ENCODE measurements around the gene SMCO2. TPM values are rescaled to one million over a fixed set of nuclear protein-coding genes. Genes with fewer than 3 reads are reported as not detected.

The SMCO2 gene
- total RNA-seq, 2 donors from 2014 or later, result 0.31 to 1.0 TPM

- no peaks in the 10 kb centered on the region for H3K4me1 ChIP-seq (ENCODE audit: control insufficient read depth, insufficient read depth, low read length)
- H3K27ac ChIP-seq (ENCODE audit: low read depth, low read length), result no peak overlapping the region
- H3K27ac Mint-ChIP-seq, result no peak overlapping the region
- TF ChIP-seq CTCF (conservative IDR thresholded peaks at IDR 0.05), result no peak
- no peaks in the 10 kb centered on the region for H3K27me3 Mint-ChIP-seq (ENCODE audit: insufficient read depth)
- no peaks in the 10 kb centered on the region for H3K36me3 ChIP-seq (ENCODE audit: control insufficient read depth, insufficient read depth, low read length)
- H3K4me3 ChIP-seq (ENCODE audit: low read length), result no peak overlapping the region
- no peak for DNase-seq
- peaks cover 4% of the 10 kb centered on the region for H3K4me1 Mint-ChIP-seq
- H3K9me3 Mint-ChIP-seq, result no peaks in the 10 kb centered on the region
- no peak overlapping the region for H3K9ac ChIP-seq (ENCODE audit: extremely low read depth, low read length, poor library complexity, severe bottlenecking)
- no peaks in the 10 kb centered on the region for H3K27me3 ChIP-seq (ENCODE audit: control insufficient read depth, insufficient read depth, low read length, poor library complexity, severe bottlenecking)
- H3K4me3 Mint-ChIP-seq, result no peak overlapping the region
- no peaks in the 10 kb centered on the region for H3K9me3 ChIP-seq (ENCODE audit: control insufficient read depth, low read length)
- WGBS, 2 experiments (ENCODE audit: insufficient coverage in 1 of 2, insufficient read length in 1 of 2), result 88 to 90% methylated on average over 1 to 5 of the region's 5 CpGs
- no peaks in the 10 kb centered on the region for H3K36me3 Mint-ChIP-seq (ENCODE audit: low read depth)
These were observed 62.3 kb downstream of the SMCO2 start for GRCh38 chr12:27508736-27509431.

GRCh38 chr12:27511031-27511722, 64.6 kb downstream of the SMCO2 start:
- Mint-ChIP-seq H3K27ac (no peak overlapping the region), H3K4me1 (peaks cover 10% of the 10 kb centered on the region), H3K36me3 (ENCODE audit: low read depth) (no peaks in the 10 kb centered on the region), H3K9me3 (no peaks in the 10 kb centered on the region), H3K27me3 (ENCODE audit: insufficient read depth) (no peaks in the 10 kb centered on the region), H3K4me3 (no peak overlapping the region)
- TF ChIP-seq CTCF (conservative IDR thresholded peaks at IDR 0.05), result no peak
- WGBS, 2 experiments (ENCODE audit: insufficient coverage in 1 of 2, insufficient read length in 1 of 2), result 89 to 91% methylated on average over 5 to 6 of the region's 6 CpGs
- Histone ChIP-seq H3K9me3 (ENCODE audit: control insufficient read depth, low read length) (no peaks in the 10 kb centered on the region), H3K4me1 (ENCODE audit: control insufficient read depth, insufficient read depth, low read length) (no peaks in the 10 kb centered on the region), H3K4me3 (ENCODE audit: low read length) (no peak overlapping the region), H3K9ac (ENCODE audit: extremely low read depth, low read length, poor library complexity, severe bottlenecking) (no peak overlapping the region), H3K36me3 (ENCODE audit: control insufficient read depth, insufficient read depth, low read length) (no peaks in the 10 kb centered on the region), H3K27me3 (ENCODE audit: control insufficient read depth, insufficient read depth, low read length, poor library complexity, severe bottlenecking) (no peaks in the 10 kb centered on the region), H3K27ac (ENCODE audit: low read depth, low read length) (no peak overlapping the region)
- no peak for DNase-seq

GRCh38 chr12:27511723-27512045, 65.1 kb downstream of the SMCO2 start:
- H3K4me1 Mint-ChIP-seq, result peaks cover 10% of the 10 kb centered on the region
- H3K27me3 Mint-ChIP-seq (ENCODE audit: insufficient read depth), result no peaks in the 10 kb centered on the region
- H3K4me1 ChIP-seq (ENCODE audit: control insufficient read depth, insufficient read depth, low read length), result no peaks in the 10 kb centered on the region
- H3K27ac ChIP-seq (ENCODE audit: low read depth, low read length), result no peak overlapping the region
- H3K9me3 Mint-ChIP-seq, result no peaks in the 10 kb centered on the region
- WGBS, 2 experiments (ENCODE audit: insufficient coverage in 1 of 2, insufficient read length in 1 of 2), result 92 to 98% methylated on average over 2 of the region's 3 CpGs
- no peak overlapping the region for H3K27ac Mint-ChIP-seq
- no peaks in the 10 kb centered on the region for H3K27me3 ChIP-seq (ENCODE audit: control insufficient read depth, insufficient read depth, low read length, poor library complexity, severe bottlenecking)
- H3K4me3 Mint-ChIP-seq, result no peak overlapping the region
- DNase-seq, result no peak
- H3K9ac ChIP-seq (ENCODE audit: extremely low read depth, low read length, poor library complexity, severe bottlenecking), result no peak overlapping the region
- no peaks in the 10 kb centered on the region for H3K9me3 ChIP-seq (ENCODE audit: control insufficient read depth, low read length)
- no peak overlapping the region for H3K4me3 ChIP-seq (ENCODE audit: low read length)
- no peak for TF ChIP-seq CTCF (conservative IDR thresholded peaks at IDR 0.05)
- no peaks in the 10 kb centered on the region for H3K36me3 Mint-ChIP-seq (ENCODE audit: low read depth)
- H3K36me3 ChIP-seq (ENCODE audit: control insufficient read depth, insufficient read depth, low read length), result no peaks in the 10 kb centered on the region

Data from endodermal cell (in vitro differentiated cells).